Stomach (tissue), 9 donors: ENCODE data around the gene KLF16. TPM values are rescaled to one million over a fixed set of nuclear protein-coding genes. Genes with fewer than 3 reads are reported as not detected.
A peak's percentile ranks its signal among the peaks of the same experiment; 100 is the strongest.

ENCODE experiments used
- DNase-seq, 2 donors: peaks; one replicate each; pipeline versions ENCODE4 v3.0.0 to v3.0.0-alpha.2; 2013 to 2019
- H3K27ac ChIP-seq, 5 donors: fragments of 200-600 bp in 4 of 5; sonication (generic) in 4 of 5; one replicate each; pipeline ENCODE4 v1.5.1; 2013 to 2019; ENCODE audit warnings: mild to moderate bottlenecking in 1 of 5, moderate library complexity in 1 of 5
- H3K27me3 ChIP-seq, 3 donors: fragments of 200-600 bp; sonication (generic); one replicate each; pipeline ENCODE4 v1.5.1; 2017 to 2019; ENCODE audit warnings: mixed run types in 1 of 3
- H3K36me3 ChIP-seq, 4 donors: fragments of 200-600 bp; sonication (generic); 1 replicate in 3 of 4; 2 replicates in 1 of 4; pipeline ENCODE4 v1.5.1; 2016 to 2019
- H3K4me1 ChIP-seq, 4 donors: fragments of 200-600 bp; sonication (generic); one replicate each; pipeline ENCODE4 v1.5.1; 2016 to 2019
- H3K4me3 ChIP-seq, 4 donors: fragments of 200-600 bp; sonication (generic) in 3 of 4; one replicate each; pipeline ENCODE4 v1.5.1; 2016 to 2019; ENCODE audit warnings: mild to moderate bottlenecking in 1 of 4
- H3K9me3 ChIP-seq, 4 donors: fragments of 200-600 bp; sonication (generic); one replicate each; pipeline ENCODE4 v1.5.1; 2016 to 2019
- CTCF ChIP-seq, 7 experiments: fragments of 450-650 bp in 4 of 7; fragments of 200-600 bp in 3 of 7; sonication (generic) in 3 of 7; IDR thresholded peaks; one replicate each; pipeline ENCODE4 v1.5.1; 2016 to 2019; ENCODE audit warnings: antibody characterized with exemption in 7 of 7, control low read depth in 2 of 7, mild to moderate bottlenecking in 1 of 7
- EP300 ChIP-seq: sonication (generic); formaldehyde crosslinking; IDR thresholded peaks from one replicate; pipeline ENCODE4 v1.6.1; 2017; ENCODE audit warnings: antibody characterized with exemption
- POLR2A ChIP-seq, 4 donors: fragments of 450-650 bp; IDR thresholded peaks; one replicate each; pipeline ENCODE4 v1.6.1; 2016; ENCODE audit warnings: antibody characterized with exemption in 4 of 4, control low read depth in 2 of 4, mild to moderate bottlenecking in 1 of 4, moderate library complexity in 1 of 4
- POLR2AphosphoS5 ChIP-seq, 3 donors: sonication (generic); formaldehyde crosslinking; IDR thresholded peaks; one replicate each; pipeline ENCODE4 v1.6.1; 2016; ENCODE audit warnings: antibody characterized with exemption in 3 of 3
- WGBS, 5 donors: extraction: QIAGEN DNeasy Blood & Tissue Kit in 3 of 5; methylation state at CpG; one replicate each; pipeline versions ENCODE4 v1.1.5 to v1.1.7; 2013 to 2018; 5-methylcytosine and 5-hydroxymethylcytosine counted together
- intact Hi-C: fragments of 100-400 bp; cut with DNase I; formaldehyde crosslinking; loops from one replicate; pipeline ENCODE4 v1.15.1; 2023; ENCODE audit warnings: low total_unique reads
- polyA plus RNA-seq, 3 donors: library from polyadenylated mRNA; stranded (reverse); fragments of 200-250 nt; gene quantifications; one replicate each; pipeline ENCODE4 v1.2.3, GENCODE V29; 2013
- total RNA-seq, 5 donors: library from RNA; depleted of rRNA; stranded (reverse); fragments of >200 nt; gene quantifications; one replicate each; pipeline versions ENCODE4 v1.1.0 to v1.2.3, GENCODE V29; 2014 to 2016
- donor health status: healthy with polysubstance abuse.
- donor health status: Bipolar disorder and iron deficiency.
- donor health status: healthy.

Gene KLF16
- total and polyA plus RNA-seq, 8 donors, result 3.5 to 31.9 (median 7.6) TPM; not detected in 1

DNA sequence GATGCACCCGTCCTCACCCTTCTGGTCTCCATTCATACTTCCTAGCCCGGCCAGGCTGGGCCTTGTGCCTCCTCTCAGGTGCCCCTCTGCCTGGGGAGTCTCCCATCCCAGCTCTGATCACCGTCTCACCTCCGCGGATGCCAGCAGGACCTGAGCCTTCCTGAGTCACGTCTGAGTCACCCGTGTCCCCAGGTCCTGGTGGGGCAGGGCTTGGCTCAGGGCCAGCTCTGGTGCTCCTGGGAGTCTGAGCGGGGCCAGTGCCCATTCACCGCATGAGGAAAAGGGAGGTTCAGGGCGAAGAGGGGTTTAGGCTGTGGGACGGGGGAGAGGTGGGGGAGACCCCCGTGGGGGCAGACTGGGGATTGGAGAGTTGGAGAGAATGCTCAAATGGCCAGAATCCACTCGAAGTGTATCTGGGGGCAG is 51.9 kb downstream of the KLF16 start:
- intact Hi-C loops, result no loop called here
- 8 to 15% (median 12%) methylated on average over 10 to 13 of the region's 13 CpGs for WGBS, 5 donors
- Histone ChIP-seq H3K9me3 (no peaks in the 10 kb centered on the region), H3K27me3 (no peaks in the 10 kb centered on the region), H3K36me3 (peaks cover 12 to 20% (median 20%) of the 10 kb centered on the region in 4 donors), H3K27ac (peak overlapping the region; percentile 7 to 87 (median 70)), H3K4me1 (peaks cover 19 to 28% (median 23%) of the 10 kb centered on the region in 4 donors), H3K4me3 (peak overlapping the region; percentile 51 to 64 (median 60))
- no peak for TF ChIP-seq EP300
- TF ChIP-seq POLR2AphosphoS5 (IDR thresholded peaks at IDR 0.05), result peak in 1 of 3 donors; percentile 72
- no peak for TF ChIP-seq CTCF (IDR thresholded peaks at IDR 0.05)
- TF ChIP-seq POLR2A (IDR thresholded peaks at IDR 0.05), result no peak
- peak; percentile 79 to 83 for DNase-seq

- 80 to 86% (median 84%) methylated on average over 18 to 19 of the region's 19 CpGs for WGBS, 5 donors
- peak overlapping the region in 2 of 5 donors; percentile 33 to 80 for H3K27ac ChIP-seq
- peaks cover 19 to 28% (median 23%) of the 10 kb centered on the region in 4 donors for H3K4me1 ChIP-seq
- peaks cover 3 to 11% (median 11%) of the 10 kb centered on the region in 4 donors for H3K36me3 ChIP-seq
- TF ChIP-seq POLR2A (IDR thresholded peaks at IDR 0.05) (no peak), CTCF (IDR thresholded peaks at IDR 0.05) (no peak), EP300 (no peak), POLR2AphosphoS5 (IDR thresholded peaks at IDR 0.05) (no peak)
- DNase-seq, result no peak
- intact Hi-C loops, result no loop called here
- no peak overlapping the region for H3K4me3 ChIP-seq
- no peaks in the 10 kb centered on the region for H3K27me3 ChIP-seq
- H3K9me3 ChIP-seq, result no peaks in the 10 kb centered on the region
These were observed 52.8 kb downstream of the KLF16 start for GRCh38 chr19:1810439-1811160.

DNA sequence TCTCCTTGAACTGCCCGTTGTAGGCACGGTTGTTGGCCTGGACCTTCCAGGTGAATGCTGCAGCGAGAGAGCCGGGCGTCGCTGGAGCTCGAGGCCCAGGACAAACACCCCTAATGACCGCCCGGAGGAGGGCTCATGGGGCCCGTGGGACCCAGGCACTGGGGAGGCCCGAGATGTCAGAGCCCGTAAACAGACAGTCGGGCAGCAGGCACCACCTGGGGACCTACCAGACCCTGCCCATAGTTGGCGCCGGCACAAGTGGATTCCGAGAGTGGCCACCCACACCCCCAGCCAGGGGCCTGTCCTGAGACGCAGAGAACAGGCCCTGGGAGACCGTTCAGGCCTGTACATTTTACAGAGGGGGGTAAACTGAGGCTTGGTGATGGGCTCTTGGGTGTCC is 53.7 kb downstream of the KLF16 start:
- no peak overlapping the region for H3K27ac ChIP-seq
- H3K36me3 ChIP-seq, result peaks cover 0 to 2% (median 2%) of the 10 kb centered on the region in 4 donors
- no peaks in the 10 kb centered on the region for H3K9me3 ChIP-seq
- H3K27me3 ChIP-seq, result no peaks in the 10 kb centered on the region
- no peak for DNase-seq
- peaks cover 19 to 28% (median 23%) of the 10 kb centered on the region in 4 donors for H3K4me1 ChIP-seq
- H3K4me3 ChIP-seq, result no peak overlapping the region
- TF ChIP-seq POLR2AphosphoS5 (IDR thresholded peaks at IDR 0.05) (no peak), CTCF (IDR thresholded peaks at IDR 0.05) (no peak), POLR2A (IDR thresholded peaks at IDR 0.05) (no peak), EP300 (no peak)
- intact Hi-C loops, result no loop called here
- WGBS, 5 donors, result 70 to 80% (median 73%) methylated on average over 9 to 18 of the region's 18 CpGs

- DNase-seq, result no peak
- Histone ChIP-seq H3K36me3 (no peaks in the 10 kb centered on the region), H3K27ac (no peak overlapping the region), H3K9me3 (no peaks in the 10 kb centered on the region), H3K27me3 (no peaks in the 10 kb centered on the region), H3K4me1 (peaks cover 17 to 22% (median 19%) of the 10 kb centered on the region in 4 donors), H3K4me3 (no peak overlapping the region)
- intact Hi-C loops, result no loop called here
- 68 to 93% (median 84%) methylated on average over 2 of the region's 2 CpGs for WGBS, 5 donors
- TF ChIP-seq POLR2A (IDR thresholded peaks at IDR 0.05) (no peak), EP300 (no peak), CTCF (IDR thresholded peaks at IDR 0.05) (no peak), POLR2AphosphoS5 (IDR thresholded peaks at IDR 0.05) (no peak)
These were observed 55.0 kb downstream of the KLF16 start for GRCh38 chr19:1808395-1808731.
